Testis (tissue), 3 donors: Measurements from ENCODE around the gene TXLNB. TPM values are rescaled to one million over a fixed set of nuclear protein-coding genes. Genes with fewer than 3 reads are reported as not detected.

Experiments
- DNase-seq: peaks from one replicate; pipeline ENCODE4 v3.0.0-alpha.2; 2019
- H3K27ac ChIP-seq, 2 donors: fragments of 200-600 bp; sonication (generic); one replicate each; pipeline ENCODE4 v1.5.1; 2019
- H3K27me3 ChIP-seq: fragments of 200-600 bp; sonication (generic); one replicate; pipeline ENCODE4 v1.5.1; 2019
- H3K36me3 ChIP-seq: fragments of 200-600 bp; sonication (generic); one replicate; pipeline ENCODE4 v1.5.1; 2017; ENCODE audit warnings: low read depth; ENCODE audit errors: missing control alignments
- H3K4me1 ChIP-seq: fragments of 200-600 bp; sonication (generic); one replicate; pipeline ENCODE4 v1.5.1; 2019
- H3K4me3 ChIP-seq, 2 donors: fragments of 200-600 bp; sonication (generic); one replicate each; pipeline ENCODE4 v1.5.1; 2017 to 2019
- H3K9me3 ChIP-seq: fragments of 200-600 bp; sonication (generic); one replicate; pipeline ENCODE4 v1.5.1; 2017
- CTCF ChIP-seq, 3 experiments: fragments of 450-650 bp in 2 of 3; fragments of 200-600 bp in 1 of 3; sonication (generic) in 1 of 3; IDR thresholded peaks; one replicate each; pipeline ENCODE4 v1.5.1; 2016 to 2019; ENCODE audit warnings: antibody characterized with exemption in 3 of 3, mild to moderate bottlenecking in 2 of 3, moderate library complexity in 1 of 3
- POLR2A ChIP-seq: fragments of 450-650 bp; IDR thresholded peaks from one replicate; pipeline ENCODE4 v1.6.1; 2017; ENCODE audit warnings: antibody characterized with exemption, mild to moderate bottlenecking, moderate library complexity
- WGBS, 2 donors: methylation state at CpG; one replicate each; pipeline ENCODE4 v1.1.5; 2018; 5-methylcytosine and 5-hydroxymethylcytosine counted together
- intact Hi-C: fragments of 100-400 bp; cut with DNase I; formaldehyde crosslinking; loops from one replicate; pipeline ENCODE4 v1.15.1; 2023; ENCODE audit warnings: low total_unique reads
- polyA plus RNA-seq: library from polyadenylated mRNA; stranded (reverse); fragments of 350-450 nt; fragmentation: Illumina TruSeq; extraction: RNeasy Lipid Tissue Mini Kit (QIAGEN cat#74804); gene quantifications from one replicate; pipeline ENCODE4 v1.2.3, GENCODE V29; 2014; ENCODE audit warnings: low read depth, low replicate concordance; ENCODE audit not compliant: insufficient read depth
- total RNA-seq, 2 donors: library from RNA; depleted of rRNA; stranded (reverse); fragments of >200 nt; gene quantifications; one replicate each; pipeline ENCODE4 v1.2.3, GENCODE V29; 2016

Gene TXLNB
- total and polyA plus RNA-seq, 3 donors from 2014 or later: 3.7 to 4.5 (median 4.1) TPM

- Histone ChIP-seq H3K4me1 (no peaks in the 10 kb centered on the region), H3K27me3 (no peaks in the 10 kb centered on the region), H3K36me3 (no peaks in the 10 kb centered on the region), H3K4me3 (no peak overlapping the region), H3K9me3 (no peaks in the 10 kb centered on the region), H3K27ac (no peak overlapping the region)
- no peak for DNase-seq
- TF ChIP-seq POLR2A (no peak), CTCF (IDR thresholded peaks at IDR 0.05) (no peak)
- intact Hi-C loops: no loop called here
- WGBS, 2 donors: 88 to 92% methylated on average over 3 of the region's 3 CpGs
Measured at GRCh38 chr6:139205843-139206242, 86.0 kb downstream of the TXLNB start.

- Histone ChIP-seq H3K27me3 (no peaks in the 10 kb centered on the region), H3K27ac (no peak overlapping the region), H3K4me1 (no peaks in the 10 kb centered on the region), H3K36me3 (no peaks in the 10 kb centered on the region), H3K9me3 (no peaks in the 10 kb centered on the region), H3K4me3 (no peak overlapping the region)
- intact Hi-C loops: no loop called here
- 87 to 93% methylated on average over 2 of the region's 2 CpGs for WGBS, 2 donors
- no peak for DNase-seq
- TF ChIP-seq POLR2A (no peak), CTCF (IDR thresholded peaks at IDR 0.05) (no peak)
Measured at GRCh38 chr6:139204978-139205377, 86.8 kb downstream of the TXLNB start.

- TF ChIP-seq POLR2A: no peak
- no peak for TF ChIP-seq CTCF (IDR thresholded peaks at IDR 0.05)
- H3K4me3 ChIP-seq: no peak overlapping the region
- H3K27me3 ChIP-seq: no peaks in the 10 kb centered on the region
- no peaks in the 10 kb centered on the region for H3K4me1 ChIP-seq
- H3K36me3 ChIP-seq: no peaks in the 10 kb centered on the region
- no peak for DNase-seq
- H3K9me3 ChIP-seq: no peaks in the 10 kb centered on the region
- WGBS, 2 donors: 94 to 97% methylated on average over 4 of the region's 4 CpGs
- no peak overlapping the region for H3K27ac ChIP-seq
- intact Hi-C loops: no loop called here
Measured at GRCh38 chr6:139201378-139201777, 90.4 kb downstream of the TXLNB start.

- TF ChIP-seq CTCF (IDR thresholded peaks at IDR 0.05) (no peak), POLR2A (no peak)
- intact Hi-C loops: no loop called here
- Histone ChIP-seq H3K36me3 (no peaks in the 10 kb centered on the region), H3K4me3 (no peak overlapping the region), H3K4me1 (no peaks in the 10 kb centered on the region), H3K9me3 (no peaks in the 10 kb centered on the region), H3K27me3 (no peaks in the 10 kb centered on the region), H3K27ac (no peak overlapping the region)
- no peak for DNase-seq
- WGBS, 2 donors: 85 to 92% methylated on average over 4 of the region's 4 CpGs
Measured at GRCh38 chr6:139198529-139199288, 93.1 kb downstream of the TXLNB start.

- no peak for DNase-seq
- Histone ChIP-seq H3K4me3 (no peak overlapping the region), H3K9me3 (no peaks in the 10 kb centered on the region), H3K27ac (no peak overlapping the region), H3K36me3 (no peaks in the 10 kb centered on the region), H3K4me1 (no peaks in the 10 kb centered on the region), H3K27me3 (no peaks in the 10 kb centered on the region)
- WGBS, 2 donors: 54 to 68% methylated on average over 3 of the region's 3 CpGs
- TF ChIP-seq CTCF (IDR thresholded peaks at IDR 0.05): no peak
- TF ChIP-seq POLR2A: no peak
- intact Hi-C loops: no loop called here
Measured at GRCh38 chr6:139194740-139195139, 97.1 kb downstream of the TXLNB start.
